Gastroesophageal sphincter (tissue), 4 donors: Measurements from ENCODE around the gene C6orf118. TPM values are rescaled to one million over a fixed set of nuclear protein-coding genes. Genes with fewer than 3 reads are reported as not detected.

Source experiments
- ATAC-seq: fragments of 150-250 bp; one replicate; pipeline ENCODE4 v1.9.1; 2016; ENCODE audit warnings: mild to moderate bottlenecking, moderate library complexity
- H3K27ac ChIP-seq, 4 donors: fragments of 200-600 bp; sonication (generic) in 3 of 4; 1 replicate in 3 of 4; 2 replicates in 1 of 4; pipeline ENCODE4 v1.5.1; 2016 to 2019
- H3K27me3 ChIP-seq: fragments of 200-600 bp; sonication (generic); one replicate; pipeline ENCODE4 v1.5.1; 2019
- H3K36me3 ChIP-seq, 2 donors: fragments of 200-600 bp; sonication (generic); one replicate each; pipeline ENCODE4 v1.5.1; 2019; ENCODE audit warnings: control low read depth in 1 of 2
- H3K4me1 ChIP-seq, 3 donors: fragments of 200-600 bp; sonication (generic); 1 replicate in 2 of 3; 2 replicates in 1 of 3; pipeline ENCODE4 v1.5.1; 2016 to 2019; ENCODE audit warnings: control low read depth in 2 of 3
- H3K4me3 ChIP-seq, 2 donors: fragments of 200-600 bp; sonication (generic); one replicate each; pipeline ENCODE4 v1.5.1; 2019; ENCODE audit warnings: mild to moderate bottlenecking in 1 of 2, moderate library complexity in 1 of 2
- H3K9me3 ChIP-seq, 3 donors: fragments of 200-600 bp; sonication (generic); one replicate each; pipeline ENCODE4 v1.5.1; 2017 to 2019; ENCODE audit warnings: control low read depth in 2 of 3
- EP300 ChIP-seq: sonication (generic); formaldehyde crosslinking; IDR thresholded peaks from one replicate; pipeline ENCODE4 v1.6.1; 2017; ENCODE audit warnings: antibody characterized with exemption, mild to moderate bottlenecking
- POLR2A ChIP-seq, 2 donors: fragments of 450-650 bp; IDR thresholded peaks; one replicate each; pipeline ENCODE4 v1.6.1; 2017; ENCODE audit warnings: antibody characterized with exemption in 2 of 2, mild to moderate bottlenecking in 2 of 2, moderate library complexity in 1 of 2
- POLR2AphosphoS5 ChIP-seq: sonication (generic); formaldehyde crosslinking; IDR thresholded peaks from one replicate; pipeline ENCODE4 v1.6.1; 2017; ENCODE audit warnings: antibody characterized with exemption
- WGBS, 2 donors: methylation state at CpG; one replicate each; pipeline ENCODE4 v1.1.5; 2018; ENCODE audit warnings: low coverage in 1 of 2; 5-methylcytosine and 5-hydroxymethylcytosine counted together
- total RNA-seq, 4 donors: library from RNA; depleted of rRNA; stranded (reverse); fragments of >200 nt; gene quantifications; one replicate each; pipeline ENCODE4 v1.1.0, GENCODE V29; 2016
- TF ChIP-seq, protein P1 (sequence below), 4 experiments: fragments of 200-600 bp in 2 of 4; fragments of 450-650 bp in 2 of 4; sonication (generic) in 1 of 4; IDR thresholded peaks; one replicate each; pipeline ENCODE4 v1.5.1; 2017 to 2019; ENCODE audit warnings: antibody characterized with exemption in 4 of 4, mild to moderate bottlenecking in 2 of 4, moderate library complexity in 2 of 4

Gene C6orf118
- total RNA-seq, 4 donors from 2014 or later, result 0.27 TPM; not detected in 3

- Histone ChIP-seq H3K36me3 (no peaks in the 10 kb centered on the region), H3K27me3 (no peaks in the 10 kb centered on the region), H3K4me1 (no peaks in the 10 kb centered on the region), H3K9me3 (no peaks in the 10 kb centered on the region), H3K27ac (no peak overlapping the region), H3K4me3 (no peak overlapping the region)
- no peak for ATAC-seq
- 82 to 93% methylated on average over 2 to 3 of the region's 3 CpGs for WGBS, 2 donors
- TF ChIP-seq, protein P1, sequence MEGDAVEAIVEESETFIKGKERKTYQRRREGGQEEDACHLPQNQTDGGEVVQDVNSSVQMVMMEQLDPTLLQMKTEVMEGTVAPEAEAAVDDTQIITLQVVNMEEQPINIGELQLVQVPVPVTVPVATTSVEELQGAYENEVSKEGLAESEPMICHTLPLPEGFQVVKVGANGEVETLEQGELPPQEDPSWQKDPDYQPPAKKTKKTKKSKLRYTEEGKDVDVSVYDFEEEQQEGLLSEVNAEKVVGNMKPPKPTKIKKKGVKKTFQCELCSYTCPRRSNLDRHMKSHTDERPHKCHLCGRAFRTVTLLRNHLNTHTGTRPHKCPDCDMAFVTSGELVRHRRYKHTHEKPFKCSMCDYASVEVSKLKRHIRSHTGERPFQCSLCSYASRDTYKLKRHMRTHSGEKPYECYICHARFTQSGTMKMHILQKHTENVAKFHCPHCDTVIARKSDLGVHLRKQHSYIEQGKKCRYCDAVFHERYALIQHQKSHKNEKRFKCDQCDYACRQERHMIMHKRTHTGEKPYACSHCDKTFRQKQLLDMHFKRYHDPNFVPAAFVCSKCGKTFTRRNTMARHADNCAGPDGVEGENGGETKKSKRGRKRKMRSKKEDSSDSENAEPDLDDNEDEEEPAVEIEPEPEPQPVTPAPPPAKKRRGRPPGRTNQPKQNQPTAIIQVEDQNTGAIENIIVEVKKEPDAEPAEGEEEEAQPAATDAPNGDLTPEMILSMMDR (IDR thresholded peaks at IDR 0.05), result no peak
- TF ChIP-seq POLR2A (IDR thresholded peaks at IDR 0.05), result no peak
- TF ChIP-seq EP300, result no peak
- TF ChIP-seq POLR2AphosphoS5, result no peak
Observed at GRCh38 chr6:165274611-165275010, 34.8 kb downstream of the C6orf118 start.

DNA sequence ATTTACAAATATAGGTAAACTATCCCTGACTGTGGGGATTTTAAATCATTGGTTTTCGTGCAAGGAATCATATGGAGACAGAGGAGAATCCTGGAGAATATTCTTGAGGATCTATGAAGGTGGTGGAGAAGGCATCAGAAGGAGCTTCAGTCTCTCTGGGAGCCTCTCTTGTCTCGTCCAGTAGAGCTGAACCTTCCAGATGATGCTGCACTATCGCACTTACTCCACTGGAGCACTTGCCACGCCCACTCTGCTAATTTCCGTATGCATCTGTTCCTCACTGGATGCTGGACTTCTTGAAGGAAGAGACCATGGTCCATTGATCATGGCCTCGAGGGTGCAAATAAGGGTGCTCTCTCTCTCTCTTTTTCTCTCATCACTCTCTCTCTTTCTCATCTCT is 36.8 kb downstream of the C6orf118 start:
- TF ChIP-seq, protein P1 (IDR thresholded peaks at IDR 0.05), result no peak
- TF ChIP-seq POLR2AphosphoS5 (no peak), EP300 (no peak), POLR2A (IDR thresholded peaks at IDR 0.05) (no peak)
- WGBS, 2 donors, result 82 to 91% methylated on average over 5 of the region's 6 CpGs
- H3K36me3 ChIP-seq, result no peaks in the 10 kb centered on the region

DNA sequence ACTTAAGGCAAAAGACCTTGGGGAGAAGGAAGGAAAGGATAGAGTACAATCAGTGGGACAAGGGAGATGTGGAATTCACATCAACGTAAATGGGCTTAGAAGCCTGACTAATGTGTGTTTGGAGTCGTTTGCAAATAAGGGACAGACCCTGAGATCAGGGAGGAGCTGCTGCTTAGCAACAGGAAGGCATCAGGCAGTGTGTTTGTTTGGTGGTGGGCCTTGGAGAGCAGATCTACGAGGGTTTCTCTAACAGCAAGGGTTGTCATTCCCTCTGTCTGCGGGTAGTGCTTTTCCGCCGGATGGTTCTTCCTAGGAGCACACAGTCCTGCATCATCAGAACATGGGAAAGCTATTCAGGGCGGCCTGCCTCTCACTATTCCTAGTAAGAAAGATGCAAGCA is 40.4 kb downstream of the C6orf118 start:
- no peak for ATAC-seq
- 48 to 58% methylated on average over 4 to 7 of the region's 7 CpGs for WGBS, 2 donors
- TF ChIP-seq EP300 (no peak), POLR2A (IDR thresholded peaks at IDR 0.05) (no peak), POLR2AphosphoS5 (no peak)
- TF ChIP-seq, protein P1 (IDR thresholded peaks at IDR 0.05), result no peak
- Histone ChIP-seq H3K27me3 (no peaks in the 10 kb centered on the region), H3K27ac (no peak overlapping the region), H3K9me3 (no peaks in the 10 kb centered on the region), H3K4me3 (no peak overlapping the region), H3K4me1 (no peaks in the 10 kb centered on the region), H3K36me3 (no peaks in the 10 kb centered on the region)

More for the DNA sequence above, 36.8 kb downstream of the C6orf118 start:
- Histone ChIP-seq H3K4me1 (no peaks in the 10 kb centered on the region), H3K9me3 (no peaks in the 10 kb centered on the region), H3K27ac (no peak overlapping the region), H3K4me3 (no peak overlapping the region), H3K27me3 (no peaks in the 10 kb centered on the region)
- ATAC-seq, result no peak

DNA sequence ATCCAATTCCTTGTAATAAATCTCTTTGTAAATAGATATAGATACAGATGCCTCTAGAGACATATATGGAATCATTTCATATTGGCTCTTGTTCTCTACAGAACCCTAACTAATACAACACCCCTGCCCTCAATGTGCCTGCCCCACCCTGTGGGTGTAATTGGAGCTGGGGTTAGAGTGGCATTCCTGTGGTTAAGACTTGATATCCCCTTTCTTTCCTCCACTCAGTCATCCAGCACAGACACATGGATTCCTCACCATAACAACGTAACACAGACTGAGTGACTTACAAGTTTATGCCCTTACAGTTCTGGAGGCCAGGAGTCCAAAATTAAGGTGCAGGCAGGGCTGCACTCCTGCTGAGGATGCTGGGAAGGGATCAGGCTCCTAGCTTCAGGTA is 42.8 kb downstream of the C6orf118 start:
- ATAC-seq, result no peak
- no CpG with 5 or more reads among the region's 1 CpG for WGBS, 2 donors
- H3K9me3 ChIP-seq, result peaks cover 0 to 9% (median 0%) of the 10 kb centered on the region in 3 donors
- H3K4me1 ChIP-seq, result no peaks in the 10 kb centered on the region
- H3K4me3 ChIP-seq, result no peak overlapping the region
- H3K36me3 ChIP-seq, result no peaks in the 10 kb centered on the region
- no peaks in the 10 kb centered on the region for H3K27me3 ChIP-seq
- no peak overlapping the region for H3K27ac ChIP-seq
- TF ChIP-seq POLR2AphosphoS5 (no peak), POLR2A (IDR thresholded peaks at IDR 0.05) (no peak), EP300 (no peak)
- TF ChIP-seq, protein P1 (IDR thresholded peaks at IDR 0.05), result no peak

GRCh38 chr6:165266191-165266590 is 43.2 kb downstream of the C6orf118 start:
- TF ChIP-seq POLR2AphosphoS5 (no peak), POLR2A (IDR thresholded peaks at IDR 0.05) (no peak), EP300 (no peak)
- TF ChIP-seq, protein P1 (IDR thresholded peaks at IDR 0.05), result no peak
- no peaks in the 10 kb centered on the region for H3K27me3 ChIP-seq
- ATAC-seq, result no peak
- 17 to 53% methylated on average over 1 to 3 of the region's 5 CpGs for WGBS, 2 donors
- H3K36me3 ChIP-seq, result no peaks in the 10 kb centered on the region
- H3K4me3 ChIP-seq, result no peak overlapping the region
- no peak overlapping the region for H3K27ac ChIP-seq
- peaks cover 0 to 13% (median 0%) of the 10 kb centered on the region in 3 donors for H3K9me3 ChIP-seq
- H3K4me1 ChIP-seq, result no peaks in the 10 kb centered on the region
